Tibial nerve (tissue), 4 donors: Measurements from ENCODE around the gene HEXB. TPM values are rescaled to one million over a fixed set of nuclear protein-coding genes. Genes with fewer than 3 reads are reported as not detected.

Experiments used
- DNase-seq, 2 donors: peaks; one replicate each; pipeline ENCODE4 v3.0.0-alpha.2; 2019; ENCODE audit warnings: low spot score in 2 of 2
- H3K27ac ChIP-seq, 4 donors: fragments of 200-600 bp; sonication (generic) in 3 of 4; one replicate each; pipeline ENCODE4 v1.5.1; 2017 to 2019; ENCODE audit warnings: mild to moderate bottlenecking in 1 of 4
- H3K27me3 ChIP-seq, 2 donors: fragments of 200-600 bp; sonication (generic) in 1 of 2; one replicate each; pipeline versions ENCODE4 v1.5.1 to v1.6.0; 2017 to 2019
- H3K36me3 ChIP-seq, 3 donors: fragments of 200-600 bp; sonication (generic); one replicate each; pipeline ENCODE4 v1.5.1; 2018 to 2019
- H3K4me1 ChIP-seq, 4 donors: fragments of 200-600 bp; sonication (generic) in 3 of 4; one replicate each; pipeline ENCODE4 v1.5.1; 2017 to 2019
- H3K4me3 ChIP-seq, 4 donors: fragments of 200-600 bp; sonication (generic) in 3 of 4; one replicate each; pipeline ENCODE4 v1.5.1; 2017 to 2019; ENCODE audit warnings: mild to moderate bottlenecking in 1 of 4, moderate library complexity in 1 of 4
- H3K9me3 ChIP-seq, 4 donors: fragments of 200-600 bp; sonication (generic) in 3 of 4; one replicate each; pipeline ENCODE4 v1.5.1; 2017 to 2019
- EP300 ChIP-seq, 2 donors: sonication (generic); formaldehyde crosslinking; IDR thresholded peaks; one replicate each; pipeline ENCODE4 v1.6.1; 2017; ENCODE audit warnings: antibody characterized with exemption in 2 of 2, mild to moderate bottlenecking in 1 of 2
- POLR2A ChIP-seq, 2 donors: fragments of 450-650 bp; IDR thresholded peaks; one replicate each; pipeline ENCODE4 v1.6.1; 2017; ENCODE audit warnings: antibody characterized with exemption in 2 of 2, mild to moderate bottlenecking in 2 of 2, moderate library complexity in 2 of 2
- WGBS, 2 donors: methylation state at CpG; one replicate each; pipeline ENCODE4 v1.1.5; 2018; 5-methylcytosine and 5-hydroxymethylcytosine counted together
- total RNA-seq, 4 donors: library from RNA; depleted of rRNA; stranded (reverse); fragments of >200 nt; gene quantifications; one replicate each; pipeline ENCODE4 v1.1.0, GENCODE V29; 2016
- TF ChIP-seq, protein P1 (sequence below), 5 experiments: fragments of 200-600 bp in 3 of 5; fragments of 450-650 bp in 2 of 5; sonication (generic) in 3 of 5; IDR thresholded peaks; one replicate each; pipeline ENCODE4 v1.5.1; 2016 to 2019; ENCODE audit warnings: antibody characterized with exemption in 5 of 5, mild to moderate bottlenecking in 3 of 5, moderate library complexity in 2 of 5

HEXB gene
- total RNA-seq, 4 donors from 2014 or later = 79.1 to 166 (median 129) TPM

DNA sequence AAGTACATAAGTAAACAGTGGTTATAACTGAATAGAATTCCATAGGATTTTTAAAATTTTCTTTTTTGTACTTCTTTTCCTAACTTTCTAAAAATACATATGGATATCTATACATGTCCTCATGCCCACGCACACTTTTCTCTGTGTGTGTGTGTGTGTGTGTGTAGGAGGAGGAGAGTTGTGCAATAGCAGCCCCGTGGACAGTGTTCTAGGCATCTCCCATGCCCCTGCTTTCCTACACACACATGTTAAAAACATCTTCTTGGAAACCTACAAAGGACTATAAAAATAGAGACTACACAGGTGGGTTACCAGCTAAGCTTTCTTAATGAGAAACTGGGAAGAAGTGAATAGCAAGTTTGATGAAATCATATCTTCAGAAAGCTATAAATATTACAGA lies 19.8 kb upstream of the HEXB start:
- 16 to 28% methylated on average over 2 of the region's 2 CpGs for WGBS, 2 donors

DNA sequence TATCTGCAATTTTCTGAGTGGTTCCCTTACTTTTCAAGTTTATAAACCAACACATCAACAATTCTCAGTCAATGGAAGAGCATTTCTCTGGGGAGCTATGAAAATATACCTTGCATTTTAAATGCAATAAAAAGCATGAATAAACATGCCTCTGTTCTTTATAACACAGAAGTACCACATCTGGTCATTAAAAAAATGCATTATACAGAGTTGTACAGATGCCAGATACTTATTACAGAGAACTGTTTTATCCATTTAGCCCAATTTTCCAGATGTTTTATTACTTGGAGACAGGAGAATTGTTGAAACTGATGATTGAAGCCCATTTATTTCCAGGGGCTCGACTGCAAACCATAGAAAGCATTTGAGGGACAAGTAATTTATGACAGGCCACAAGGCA lies 19.2 kb upstream of the HEXB start:
- Histone ChIP-seq H3K36me3 (no peaks in the 10 kb centered on the region), H3K4me3 (no peak overlapping the region), H3K9me3 (no peaks in the 10 kb centered on the region), H3K27me3 (no peaks in the 10 kb centered on the region), H3K4me1 (no peaks in the 10 kb centered on the region), H3K27ac (no peak overlapping the region)
- no peak for DNase-seq
- WGBS, 2 donors = 21 to 31% methylated on average over 1 of the region's 1 CpG
- TF ChIP-seq EP300 (IDR thresholded peaks at IDR 0.05) (no peak), POLR2A (IDR thresholded peaks at IDR 0.05) (no peak)
- TF ChIP-seq, protein P1, sequence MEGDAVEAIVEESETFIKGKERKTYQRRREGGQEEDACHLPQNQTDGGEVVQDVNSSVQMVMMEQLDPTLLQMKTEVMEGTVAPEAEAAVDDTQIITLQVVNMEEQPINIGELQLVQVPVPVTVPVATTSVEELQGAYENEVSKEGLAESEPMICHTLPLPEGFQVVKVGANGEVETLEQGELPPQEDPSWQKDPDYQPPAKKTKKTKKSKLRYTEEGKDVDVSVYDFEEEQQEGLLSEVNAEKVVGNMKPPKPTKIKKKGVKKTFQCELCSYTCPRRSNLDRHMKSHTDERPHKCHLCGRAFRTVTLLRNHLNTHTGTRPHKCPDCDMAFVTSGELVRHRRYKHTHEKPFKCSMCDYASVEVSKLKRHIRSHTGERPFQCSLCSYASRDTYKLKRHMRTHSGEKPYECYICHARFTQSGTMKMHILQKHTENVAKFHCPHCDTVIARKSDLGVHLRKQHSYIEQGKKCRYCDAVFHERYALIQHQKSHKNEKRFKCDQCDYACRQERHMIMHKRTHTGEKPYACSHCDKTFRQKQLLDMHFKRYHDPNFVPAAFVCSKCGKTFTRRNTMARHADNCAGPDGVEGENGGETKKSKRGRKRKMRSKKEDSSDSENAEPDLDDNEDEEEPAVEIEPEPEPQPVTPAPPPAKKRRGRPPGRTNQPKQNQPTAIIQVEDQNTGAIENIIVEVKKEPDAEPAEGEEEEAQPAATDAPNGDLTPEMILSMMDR (IDR thresholded peaks at IDR 0.05) = no peak

More for the DNA sequence above, 19.8 kb upstream of the HEXB start:
- Histone ChIP-seq H3K4me1 (no peaks in the 10 kb centered on the region), H3K4me3 (no peak overlapping the region), H3K27me3 (no peaks in the 10 kb centered on the region), H3K27ac (no peak overlapping the region), H3K9me3 (no peaks in the 10 kb centered on the region), H3K36me3 (no peaks in the 10 kb centered on the region)
- no peak for DNase-seq
- TF ChIP-seq EP300 (IDR thresholded peaks at IDR 0.05) (no peak), POLR2A (IDR thresholded peaks at IDR 0.05) (no peak)
- TF ChIP-seq, protein P1 (IDR thresholded peaks at IDR 0.05) = no peak

DNA sequence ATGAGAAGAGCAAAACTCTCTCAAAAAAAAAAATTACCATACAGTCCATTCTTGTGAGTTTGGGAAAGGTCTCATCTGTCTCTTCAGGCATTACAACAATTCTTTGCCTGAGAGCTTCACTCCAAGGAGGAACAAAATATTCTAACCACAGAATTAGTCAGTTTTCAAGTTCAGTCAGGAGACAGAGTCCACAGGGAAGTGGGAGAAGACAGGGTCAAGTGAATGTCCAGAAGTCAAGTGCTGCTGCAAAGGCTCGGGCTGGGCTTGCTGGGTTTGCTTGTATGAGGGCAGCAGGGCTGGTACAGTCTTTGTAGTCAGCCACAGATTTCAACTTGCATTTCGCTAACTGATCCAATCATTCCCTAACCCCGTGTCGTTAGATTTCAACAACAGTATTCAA lies 17.6 kb upstream of the HEXB start:
- Histone ChIP-seq H3K4me3 (no peak overlapping the region), H3K4me1 (no peaks in the 10 kb centered on the region), H3K27me3 (no peaks in the 10 kb centered on the region), H3K9me3 (no peaks in the 10 kb centered on the region), H3K27ac (no peak overlapping the region), H3K36me3 (no peaks in the 10 kb centered on the region)
- TF ChIP-seq POLR2A (IDR thresholded peaks at IDR 0.05) (no peak), EP300 (IDR thresholded peaks at IDR 0.05) (no peak)
- TF ChIP-seq, protein P1 (IDR thresholded peaks at IDR 0.05) = no peak
- DNase-seq = no peak
- WGBS, 2 donors = 70 to 74% methylated on average over 4 of the region's 4 CpGs

DNA sequence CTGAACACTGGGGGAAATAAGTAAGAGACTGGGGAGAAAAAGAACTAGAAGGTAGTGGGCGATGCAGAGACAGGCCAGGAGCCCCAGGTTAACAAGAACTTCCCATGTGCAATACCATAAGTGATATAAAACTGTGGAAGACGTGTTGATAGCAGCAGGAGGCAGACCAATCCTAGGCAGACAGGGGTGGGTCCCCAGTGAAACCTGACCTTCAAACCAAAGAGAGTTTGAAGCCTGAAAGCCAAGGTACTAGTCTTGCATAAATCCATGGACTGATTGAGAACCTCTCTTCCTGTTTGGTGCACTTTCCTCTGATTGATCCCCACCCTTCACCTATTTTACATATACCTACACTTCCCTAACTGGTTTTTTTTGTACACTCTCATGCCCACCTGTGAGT lies 15.2 kb upstream of the HEXB start:
- WGBS, 2 donors = 81 to 88% methylated on average over 2 of the region's 2 CpGs

DNA sequence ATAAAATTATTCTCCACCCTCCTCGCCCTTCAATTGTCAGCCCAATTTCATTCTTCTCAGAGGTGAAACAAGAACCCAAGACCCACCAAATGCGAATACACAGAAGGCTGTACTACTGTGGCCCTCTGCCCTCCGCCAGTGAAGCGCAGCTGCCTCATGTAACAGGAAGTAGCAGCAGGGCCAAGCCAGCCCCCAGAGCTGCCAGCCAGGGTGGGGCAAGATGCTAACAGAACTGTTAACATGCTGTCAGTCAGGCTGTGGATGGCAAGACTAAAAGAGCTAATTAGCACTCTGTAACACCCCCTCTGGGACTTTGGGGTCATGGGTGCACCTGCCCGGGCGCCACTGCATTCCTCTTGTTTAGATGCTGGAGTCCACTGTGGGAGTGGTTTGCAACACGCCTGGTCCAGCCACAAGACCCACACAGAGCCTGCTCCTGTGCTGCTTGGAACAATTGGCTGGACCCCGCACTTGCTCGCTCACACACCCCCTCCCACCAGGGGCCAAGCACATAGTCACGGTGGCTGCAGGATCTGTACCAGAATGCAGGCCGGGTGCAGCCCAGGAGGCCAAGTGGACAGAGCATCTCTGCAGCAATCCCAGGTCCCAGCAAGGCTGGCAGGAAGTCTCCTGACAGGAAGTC lies 14.5 kb upstream of the HEXB start:
- Histone ChIP-seq H3K4me3 (no peak overlapping the region), H3K9me3 (no peaks in the 10 kb centered on the region), H3K27ac (no peak overlapping the region), H3K36me3 (no peaks in the 10 kb centered on the region), H3K27me3 (no peaks in the 10 kb centered on the region), H3K4me1 (peaks cover 0 to 11% (median 0%) of the 10 kb centered on the region in 4 donors)
- WGBS, 2 donors = 83 to 87% methylated on average over 9 to 11 of the region's 11 CpGs
- no peak for DNase-seq
- no peak for TF ChIP-seq EP300 (IDR thresholded peaks at IDR 0.05)
- no peak for TF ChIP-seq POLR2A (IDR thresholded peaks at IDR 0.05)
- TF ChIP-seq, protein P1 (IDR thresholded peaks at IDR 0.05) = no peak

More for the DNA sequence above, 15.2 kb upstream of the HEXB start:
- H3K36me3 ChIP-seq = no peaks in the 10 kb centered on the region
- no peaks in the 10 kb centered on the region for H3K9me3 ChIP-seq
- H3K4me3 ChIP-seq = no peak overlapping the region
- no peak for DNase-seq
- H3K27me3 ChIP-seq = no peaks in the 10 kb centered on the region
- no peak overlapping the region for H3K27ac ChIP-seq
- H3K4me1 ChIP-seq = peaks cover 0 to 11% (median 0%) of the 10 kb centered on the region in 4 donors
- TF ChIP-seq, protein P1 (IDR thresholded peaks at IDR 0.05) = no peak
- TF ChIP-seq POLR2A (IDR thresholded peaks at IDR 0.05) (no peak), EP300 (IDR thresholded peaks at IDR 0.05) (no peak)
